ENCODE data around the gene KDM8.
"Not testable (repeated sequence)": the region's sequence is repeated elsewhere in the genome, so short reads cannot be mapped to it uniquely, and the experiment has no call there.

DNA sequence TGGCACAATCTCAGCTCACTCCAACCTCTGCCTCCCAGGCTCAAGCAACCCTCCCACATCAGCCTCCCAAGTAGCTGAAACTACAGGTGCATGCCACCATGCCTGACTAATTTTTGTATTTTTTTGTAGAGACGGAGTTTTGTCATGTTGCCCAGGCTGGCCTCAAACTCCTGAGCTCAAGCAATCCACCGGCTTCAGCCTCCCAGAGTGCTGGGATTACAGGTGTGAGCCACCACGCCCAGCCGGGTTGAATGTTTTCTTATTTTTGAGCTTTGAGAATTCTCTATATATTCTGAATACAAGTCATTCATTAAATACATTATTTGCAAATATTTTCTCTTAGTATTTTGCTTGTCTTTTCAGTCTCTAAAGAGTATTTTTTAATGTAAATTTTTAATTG, 45.6 kb downstream of the KDM8 start:
- not testable (repeated sequence) for TF ChIP-seq CTCF, POLR2A (IDR thresholded peaks at IDR 0.05)

Data from transverse colon (tissue), 3 donors.